Endothelial cell of umbilical vein (primary cell): Measurements from ENCODE around the gene DENND6A. TPM values are rescaled to one million over a fixed set of nuclear protein-coding genes. Genes with fewer than 3 reads are reported as not detected.

Experiments
- BruUV-seq: library from RNA; stranded (reverse); fragments of 400-500 nt; replicated peaks from 2 replicates; lab custom pipeline; 2021; lab: Mats Ljungman, UMichigan
- CTCF ChIA-PET: fragments of 300-600, 350-600 bp; sonication (Branson Sonifier 250); formaldehyde crosslinking; loops from one replicate; lab custom pipeline; 2021; ENCODE audit warnings: antibody characterized with exemption, inconsistent platforms; lab: Charles Lee
- POLR2A ChIA-PET: fragments of 300-600, 350-600 bp; sonication (Branson Sonifier 250); formaldehyde crosslinking; loops from one replicate; lab custom pipeline; 2021; ENCODE audit warnings: antibody characterized with exemption, inconsistent platforms; lab: Charles Lee
- DNase-seq: peaks from one replicate; pipeline ENCODE4 v3.0.0-alpha.2; 2011; ENCODE audit warnings: low read depth, low spot score
- FAIRE-seq: peaks from 2 replicates; lab custom pipeline; 2011; peaks lifted over from hg19 to GRCh38; lab: Jason Lieb, UNC
- H2AFZ ChIP-seq: 2 replicates; pipeline ENCODE4 v1.6.0; 2012; ENCODE audit warnings: low read depth, low read length, control low read depth, inconsistent platforms
- H3K27ac ChIP-seq: 2 replicates; pipeline ENCODE4 v1.5.1; 2011; ENCODE audit warnings: low read depth, mild to moderate bottlenecking, control low read depth, low read length, moderate library complexity; ENCODE audit not compliant: insufficient read depth
- H3K27me3 ChIP-seq, 2 experiments: 2 replicates each; pipeline versions ENCODE4 v1.6.0 to v1.6.1; 2011; ENCODE audit warnings: low read length in 2 of 2, mixed read lengths in 1 of 2; ENCODE audit not compliant: control insufficient read depth in 2 of 2, insufficient read depth in 2 of 2
- H3K36me3 ChIP-seq, 2 experiments: 2 replicates in 1 of 2; 3 replicates in 1 of 2; pipeline ENCODE4 v1.5.1; 2011; ENCODE audit warnings: low read length in 2 of 2, mild to moderate bottlenecking in 1 of 2, moderate library complexity in 1 of 2; ENCODE audit not compliant: control insufficient read depth in 2 of 2, insufficient read depth in 2 of 2; ENCODE audit errors: extremely low read depth in 1 of 2
- H3K4me1 ChIP-seq: 3 replicates; pipeline ENCODE4 v1.5.1; 2011; ENCODE audit warnings: mild to moderate bottlenecking, low read length; ENCODE audit not compliant: control insufficient read depth, insufficient read depth; ENCODE audit errors: extremely low read depth
- H3K4me2 ChIP-seq: 2 replicates; pipeline ENCODE4 v1.6.1; 2011; ENCODE audit warnings: low read length, control low read depth, mixed read lengths; ENCODE audit not compliant: insufficient read depth
- H3K4me3 ChIP-seq, 3 experiments: fragments of 200-600 bp in 1 of 3; sonication (generic), shearing (Covaris generic) in 1 of 3; replicated peaks in 1 of 3; 2 replicates each; pipeline ENCODE4 v1.5.1; 2011 to 2016; ENCODE audit warnings: control low read depth in 3 of 3, low read length in 3 of 3, mild to moderate bottlenecking in 2 of 3, inconsistent platforms in 1 of 3, low read depth in 1 of 3, moderate library complexity in 1 of 3; ENCODE audit not compliant: insufficient read depth in 1 of 3
- H3K79me2 ChIP-seq: 2 replicates; pipeline ENCODE4 v1.6.0; 2012; ENCODE audit warnings: low read length, inconsistent platforms; ENCODE audit not compliant: control insufficient read depth, insufficient read depth
- H3K9ac ChIP-seq: replicated peaks from 2 replicates; pipeline ENCODE3; 2011; ENCODE audit warnings: low read length, control low read depth; ENCODE audit not compliant: insufficient read depth; ENCODE audit errors: extremely low read depth
- H3K9me1 ChIP-seq: replicated peaks from 3 replicates; pipeline ENCODE4 v1.6.0; 2011; ENCODE audit warnings: mild to moderate bottlenecking, low read length; ENCODE audit not compliant: control insufficient read depth, insufficient read depth; ENCODE audit errors: extremely low read depth
- H3K9me3 ChIP-seq: replicated peaks from 2 replicates; pipeline ENCODE4 v1.5.1; 2012; ENCODE audit warnings: low read length, inconsistent platforms; ENCODE audit not compliant: control insufficient read depth, insufficient read depth
- H4K20me1 ChIP-seq: replicated peaks from 2 replicates; pipeline ENCODE3; 2011; ENCODE audit warnings: mild to moderate bottlenecking, low read length; ENCODE audit not compliant: control insufficient read depth, insufficient read depth; ENCODE audit errors: extremely low read depth
- CTCF ChIP-seq, 2 donors: IDR thresholded peaks; 1 replicate in 1 of 2; 2 replicates in 1 of 2; pipeline ENCODE4 v1.5.1; 2011; ENCODE audit warnings: low read length in 2 of 2, mild to moderate bottlenecking in 2 of 2, moderate library complexity in 2 of 2, control low read depth in 1 of 2, inconsistent platforms in 1 of 2, low read depth in 1 of 2; ENCODE audit not compliant: insufficient read depth in 1 of 2; ENCODE audit errors: extremely low read depth in 1 of 2
- EZH2 ChIP-seq: IDR thresholded peaks from 2 replicates; pipeline ENCODE4 v1.6.1; 2012; ENCODE audit warnings: borderline replicate concordance, low read depth, mild to moderate bottlenecking, moderate library complexity, low read length, inconsistent platforms; ENCODE audit not compliant: severe bottlenecking
- FOS ChIP-seq: IDR thresholded peaks from 2 replicates; pipeline ENCODE4 v1.6.1; 2011; ENCODE audit warnings: mild to moderate bottlenecking, low read length, moderate library complexity, borderline replicate concordance; ENCODE audit not compliant: insufficient read depth
- GATA2 ChIP-seq: IDR thresholded peaks from 2 replicates; pipeline ENCODE4 v1.7.0; 2011; ENCODE audit warnings: low read depth, mild to moderate bottlenecking, moderate library complexity, mixed read lengths, low read length; ENCODE audit not compliant: insufficient read length, insufficient read depth
- JUN ChIP-seq: IDR thresholded peaks from 2 replicates; pipeline ENCODE4 v1.6.1; 2011; ENCODE audit warnings: borderline replicate concordance, low read depth; ENCODE audit not compliant: insufficient read length, insufficient read depth
- MAX ChIP-seq: IDR thresholded peaks from 2 replicates; pipeline ENCODE4 v1.6.1; 2011; ENCODE audit not compliant: insufficient read depth, insufficient read length
- POLR2A ChIP-seq: IDR thresholded peaks from 2 replicates; pipeline ENCODE4 v1.6.1; 2012; ENCODE audit warnings: low read depth, mild to moderate bottlenecking, control low read depth, low read length
- POLR2AphosphoS5 ChIP-seq: IDR thresholded peaks from 2 replicates; pipeline ENCODE4 v1.6.1; 2012; ENCODE audit warnings: low read depth, mild to moderate bottlenecking, control low read depth, low read length, moderate library complexity; ENCODE audit not compliant: insufficient read depth
- dilution Hi-C: fragments of 300-500 bp; cut with MboI; formaldehyde crosslinking; loops from one replicate; pipeline ENCODE4 v1.15.0; 2019; ENCODE audit warnings: low sequenced_read_pairs; ENCODE audit not compliant: extremely low pct_ligation_motif_present
- intact Hi-C: fragments of 100-400 bp; cut with micrococcal nuclease; formaldehyde crosslinking; loops from one replicate; pipeline ENCODE4 v1.10.0; 2022
- polyA plus RNA-seq, 4 experiments: library from polyadenylated mRNA; depleted of rRNA in 3 of 4; stranded (reverse) in 3 of 4; unstranded in 1 of 4; fragments of >200 nt; gene quantifications; 2 replicates each; pipeline versions ENCODE4 v1.2.1 to v1.2.3, GENCODE V29; 2011 to 2012; ENCODE audit warnings: missing spikeins in 1 of 4
- total RNA-seq: library from RNA; stranded (reverse); gene quantifications from 2 replicates; pipeline ENCODE4 v1.2.3, GENCODE V29; 2021

The DENND6A gene
- total and polyA plus RNA-seq, 2 donors (not counting 3 experiments of a cell fraction or from before 2014, with no cell fraction given), result 12.7 to 25.0 TPM

- H3K9ac ChIP-seq, result no peak overlapping the region
- H3K4me2 ChIP-seq, result no peak overlapping the region
- H3K9me3 ChIP-seq, result no peaks in the 10 kb centered on the region
- BruUV-seq, result no TSS peak
- intact Hi-C loops (no loop called here), dilution Hi-C loops (no loop called here)
- ChIA-PET POLR2A (no interaction called here), CTCF (interaction anchor here (1.2 kb wide), 2 partner anchors 28 to 261 kb away, joined by 3 read pairs; no protein-coding TSS in a partner anchor)
- no peak overlapping the region for H3K27ac ChIP-seq
- no peak for FAIRE-seq
- no peak for DNase-seq
- no peak for TF ChIP-seq GATA2
- TF ChIP-seq EZH2, result no peak
- no peak for TF ChIP-seq POLR2A
- no peak for TF ChIP-seq FOS
- no peak overlapping the region for H2AFZ ChIP-seq
- no peaks in the 10 kb centered on the region for H4K20me1 ChIP-seq
- H3K27me3 ChIP-seq, result no peaks in the 10 kb centered on the region
- no peaks in the 10 kb centered on the region for H3K79me2 ChIP-seq
- H3K9me1 ChIP-seq, result no peaks in the 10 kb centered on the region
- H3K4me3 ChIP-seq, result no peak overlapping the region
- H3K4me1 ChIP-seq, result peaks cover 4% of the 10 kb centered on the region
- H3K36me3 ChIP-seq, result peaks cover 0 to 2% of the 10 kb centered on the region in 2 experiments
These were observed 34.3 kb downstream of the DENND6A start for GRCh38 chr3:57658536-57658935.

- peaks cover 4% of the 10 kb centered on the region for H3K4me1 ChIP-seq
- H3K36me3 ChIP-seq, result peaks cover 1 to 9% of the 10 kb centered on the region in 2 experiments
- no peak overlapping the region for H3K9ac ChIP-seq
- POLR2A ChIA-PET, result no interaction called here
- H3K27ac ChIP-seq, result no peak overlapping the region
- TF ChIP-seq POLR2AphosphoS5 (no peak), FOS (no peak), JUN (no peak), CTCF (IDR thresholded peaks at IDR 0.05; ENCODE audit: extremely low read depth in 1 of 2, insufficient read depth in 1 of 2, low read depth in 1 of 2, low read length in 2 of 2) (no peak), MAX (no peak), EZH2 (no peak)
- H3K9me1 ChIP-seq, result no peaks in the 10 kb centered on the region
- dilution Hi-C loops, result no loop called here
- H3K4me2 ChIP-seq, result no peak overlapping the region
- no peaks in the 10 kb centered on the region for H3K79me2 ChIP-seq
- BruUV-seq, result no TSS peak
- no peaks in the 10 kb centered on the region for H3K9me3 ChIP-seq
- CTCF ChIA-PET, result no interaction called here
- DNase-seq (no peak), FAIRE-seq (no peak)
- H3K27me3 ChIP-seq, result no peaks in the 10 kb centered on the region
- no peak overlapping the region for H3K4me3 ChIP-seq
- no peaks in the 10 kb centered on the region for H4K20me1 ChIP-seq
- intact Hi-C loops, result no loop called here
- H2AFZ ChIP-seq, result no peak overlapping the region
These were observed 37.1 kb downstream of the DENND6A start for GRCh38 chr3:57655727-57656126.
